Hypothalamus (tissue), 51 donors: ENCODE measurements around the gene CCR7.
"Not testable (repeated sequence)": the region's sequence is repeated elsewhere in the genome, so short reads cannot be mapped to it uniquely, and the experiment has no call there.

Experiments used
- DNase-seq, 51 donors: peaks; one replicate each; lab custom pipeline; 2025; lab: John Stamatoyannopoulos, UW

CCR7 gene

GRCh38 chr17:40597556-40598300, 32.5 kb upstream of the CCR7 start:
- DNase-seq: no peak

DNA sequence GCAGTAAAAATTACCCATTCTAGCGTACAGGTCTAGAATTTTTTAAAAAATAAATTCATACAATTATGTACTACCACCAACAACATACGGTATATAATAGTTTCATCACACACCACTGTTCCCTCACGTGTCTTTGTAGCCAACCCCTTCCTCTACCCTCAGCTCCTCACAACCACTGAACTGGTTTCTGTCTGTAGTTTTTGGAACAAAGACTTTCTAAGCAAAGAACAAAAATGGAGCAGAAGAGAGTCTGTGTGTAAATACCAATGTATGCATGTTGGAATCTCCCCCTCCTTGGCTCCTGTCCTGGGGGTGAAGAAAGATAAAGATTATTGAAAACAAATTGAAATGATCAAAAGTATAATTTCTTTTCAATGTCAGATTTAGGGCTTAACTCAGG, 31.9 kb upstream of the CCR7 start:
- DNase-seq: no peak

DNA sequence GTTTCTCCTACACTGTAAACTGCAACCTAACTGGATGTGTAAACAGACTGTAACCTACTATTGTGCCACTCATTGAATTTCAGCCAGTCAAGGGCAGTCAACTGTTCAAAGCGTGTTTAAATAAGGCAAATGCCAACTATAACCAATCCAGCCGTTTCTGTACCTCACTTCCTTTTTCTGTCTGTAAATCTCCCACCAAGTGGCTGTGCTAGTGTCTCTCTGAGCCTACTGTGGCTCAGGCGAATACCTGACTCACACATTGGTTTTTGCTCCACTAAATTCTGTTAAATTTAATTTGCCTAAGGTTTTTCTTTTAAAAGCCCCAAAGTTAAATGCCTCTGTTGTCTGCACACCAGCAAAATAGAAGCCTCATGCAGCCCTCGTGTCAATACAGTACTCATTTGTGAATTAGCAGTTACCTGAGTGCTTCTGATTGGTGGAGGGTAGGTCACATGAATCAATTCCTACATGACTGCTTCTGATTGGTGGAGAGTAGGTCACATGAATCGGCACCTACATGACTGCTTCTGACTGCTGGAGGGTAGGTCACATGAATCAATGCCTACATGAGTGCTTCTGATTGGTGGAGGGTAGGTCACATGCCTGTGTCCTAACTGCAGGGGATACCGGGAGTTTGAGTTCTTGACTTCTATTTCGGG, 31.1 kb upstream of the CCR7 start:
- DNase-seq: no peak

DNA sequence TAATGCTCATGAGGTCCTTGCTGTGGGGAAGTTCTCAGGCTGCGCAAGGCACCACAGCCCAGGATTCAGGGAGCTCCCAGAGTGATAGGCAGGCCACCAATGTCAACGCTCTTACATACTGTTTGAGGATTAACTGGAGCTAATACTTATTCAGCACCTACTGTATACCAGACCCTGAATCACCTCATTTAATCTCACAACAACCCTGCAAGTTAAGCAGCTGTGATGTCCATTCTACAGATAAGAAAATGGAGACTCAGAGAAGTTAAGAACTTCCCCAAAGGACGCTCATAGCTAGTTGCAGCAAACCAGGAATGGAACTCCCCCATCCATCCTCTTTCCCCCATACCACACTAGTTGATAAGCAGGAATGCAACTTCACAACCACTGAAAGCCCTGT, 25.5 kb upstream of the CCR7 start:
- DNase-seq: no peak

DNA sequence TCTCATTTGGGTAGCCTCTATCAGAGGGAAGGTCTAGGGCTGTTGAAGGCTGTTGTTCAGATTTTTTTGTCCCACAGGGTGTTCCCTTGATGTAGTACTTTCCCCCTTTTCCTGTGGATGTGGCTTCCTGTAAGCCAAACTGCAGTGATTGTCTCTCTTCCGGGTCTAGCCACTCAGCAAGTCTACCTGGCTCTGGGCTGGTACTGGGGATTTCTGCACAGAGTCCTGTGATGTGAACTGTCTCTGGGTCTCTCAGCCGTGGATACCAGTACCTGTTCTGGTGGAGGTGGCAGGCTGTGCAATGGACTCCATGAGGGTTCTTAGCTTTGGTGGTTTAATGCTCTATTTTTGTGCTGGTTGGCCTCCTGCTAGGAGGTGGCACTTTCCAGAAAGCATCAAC, 23.3 kb upstream of the CCR7 start:
- no peak for DNase-seq

DNA sequence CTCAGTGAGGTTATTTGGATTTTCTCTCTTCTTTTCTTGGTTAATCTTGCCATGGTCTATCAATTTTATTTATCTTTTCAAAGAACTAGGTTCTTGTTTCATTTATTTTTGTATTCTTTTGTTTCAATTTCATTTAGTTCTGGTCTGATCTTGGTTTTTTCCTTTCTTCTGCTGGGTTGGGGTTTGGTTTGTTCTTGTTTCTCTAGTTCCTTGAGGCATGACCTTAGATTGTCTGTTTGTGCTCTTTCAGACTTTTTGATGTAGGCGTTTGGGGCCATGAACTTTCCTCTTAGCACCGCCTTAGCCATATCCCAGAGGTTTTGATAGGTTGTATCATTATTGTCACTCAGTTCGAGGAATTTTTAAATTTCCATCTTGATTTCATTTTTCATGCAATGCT, 21.0 kb upstream of the CCR7 start:
- not testable (repeated sequence) for DNase-seq

DNA sequence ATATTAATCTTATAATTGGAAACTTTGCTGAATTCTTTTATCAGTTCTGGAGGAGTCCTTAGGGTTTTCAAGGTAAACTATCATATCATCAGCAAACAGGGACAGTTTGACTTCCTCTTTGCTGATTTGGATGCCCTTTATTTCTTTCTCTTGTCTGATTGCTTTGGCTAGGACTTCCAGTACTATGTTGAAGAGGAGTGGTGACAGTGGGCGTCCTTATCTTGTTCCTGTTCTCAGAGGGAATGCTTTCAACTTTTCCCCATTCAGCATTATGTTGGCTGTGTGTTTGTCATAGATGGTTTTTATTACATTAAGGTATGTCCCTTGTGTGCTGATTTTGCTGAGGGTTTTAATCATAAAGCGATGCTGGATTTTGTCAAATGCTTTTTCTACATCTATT, 19.7 kb upstream of the CCR7 start:
- not testable (repeated sequence) for DNase-seq

- DNase-seq: no peak
Measured at GRCh38 chr17:40582328-40582901, 17.1 kb upstream of the CCR7 start.

- no peak for DNase-seq
Measured at GRCh38 chr17:40580140-40580539, 14.9 kb upstream of the CCR7 start.

- DNase-seq: no peak
Measured at GRCh38 chr17:40579471-40579870, 14.2 kb upstream of the CCR7 start.

DNA sequence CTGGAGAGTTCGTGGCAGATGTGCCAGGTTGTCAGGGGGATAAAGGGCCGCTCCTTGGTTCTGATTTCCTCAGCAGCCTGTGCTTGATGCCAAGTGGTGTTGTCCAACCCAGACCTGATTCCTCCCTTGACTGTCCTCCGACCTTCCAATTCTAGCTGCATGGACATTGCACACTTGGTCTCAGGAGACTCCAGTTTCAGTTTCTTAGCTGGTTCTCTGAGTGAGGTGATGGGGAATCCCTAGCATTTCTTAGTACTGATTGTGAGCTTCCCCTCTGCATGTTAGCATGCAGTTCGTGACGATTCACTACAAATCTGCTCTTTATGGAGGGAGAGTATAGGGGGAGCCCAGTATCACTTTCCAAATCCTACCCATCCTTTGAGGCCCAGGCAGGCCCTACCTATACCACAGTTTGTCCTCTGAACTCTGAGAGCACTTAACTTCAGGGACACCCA, 12.4 kb upstream of the CCR7 start:
- no peak for DNase-seq

GRCh38 chr17:40576113-40576740, 11.0 kb upstream of the CCR7 start:
- DNase-seq: no peak

- DNase-seq: no peak
Measured at GRCh38 chr17:40574292-40574691, 9.0 kb upstream of the CCR7 start.

DNA sequence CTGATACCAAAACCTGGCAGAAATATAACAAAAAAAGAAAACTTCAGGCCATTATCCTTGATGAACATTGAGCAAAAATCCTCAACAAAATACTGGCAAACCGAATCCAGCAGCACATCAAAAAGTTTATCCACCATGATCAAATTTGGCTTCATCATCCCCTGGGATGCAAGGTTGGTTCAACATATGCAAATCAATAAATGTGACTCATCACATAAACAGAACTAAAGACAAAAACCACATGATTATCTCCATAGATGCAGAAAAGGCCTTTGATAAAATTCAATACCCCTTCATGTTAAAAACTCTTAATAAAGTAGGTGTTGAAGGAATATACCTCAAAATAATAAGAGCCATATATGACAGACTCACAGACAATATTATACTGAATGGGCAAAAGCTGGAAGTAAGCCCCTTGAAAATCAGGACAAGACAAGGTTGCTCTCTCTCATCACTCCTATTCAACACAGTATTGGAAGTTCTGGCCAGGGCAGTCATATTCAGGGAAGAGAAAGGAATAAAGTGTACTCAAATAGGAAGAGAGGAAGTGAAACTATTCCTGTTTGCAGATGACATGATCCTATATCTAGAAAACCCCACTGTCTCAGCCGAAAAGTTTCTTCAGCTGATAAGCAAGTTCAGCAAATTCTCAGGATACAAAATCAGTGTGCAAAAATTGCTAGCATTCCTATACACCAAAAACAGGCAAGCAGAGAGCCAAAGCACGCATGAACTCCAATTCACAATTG, 7.1 kb upstream of the CCR7 start:
- not testable (repeated sequence) for DNase-seq

DNA sequence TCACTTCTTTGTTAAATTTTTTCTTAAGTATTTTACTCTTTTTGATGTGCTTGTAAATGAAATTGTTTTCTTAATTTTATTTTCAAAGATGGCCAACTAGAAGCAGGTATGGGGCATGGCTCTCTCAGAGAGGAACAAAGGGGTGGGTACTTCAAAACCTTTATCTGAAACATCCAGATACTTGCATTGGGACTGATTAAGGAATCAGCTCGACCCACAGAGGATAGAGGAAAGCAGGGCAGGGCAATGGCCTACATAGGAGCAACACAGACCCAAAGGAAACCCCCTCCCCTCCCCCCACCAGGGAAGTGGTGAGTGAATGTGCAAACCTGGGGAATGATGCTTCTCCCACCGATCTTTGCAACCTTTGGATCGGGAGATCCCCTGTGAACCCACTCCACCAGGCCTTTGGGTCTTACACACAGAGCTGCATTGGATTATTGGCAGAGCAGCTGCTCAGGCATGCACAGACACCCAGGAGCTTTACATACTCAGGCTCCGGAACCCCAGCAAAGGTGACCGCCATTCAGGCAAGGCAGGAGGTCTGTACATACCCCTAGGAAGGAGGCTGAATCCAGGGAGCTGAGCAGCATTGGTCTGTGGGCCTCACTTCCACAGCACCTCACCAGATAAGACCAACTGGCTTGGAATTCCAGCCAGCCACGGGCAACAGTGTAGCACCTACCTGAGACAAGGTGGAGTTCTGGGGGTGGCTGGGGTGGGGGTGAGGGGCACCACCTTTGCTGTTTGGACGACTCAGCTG, 3.0 kb upstream of the CCR7 start:
- no peak for DNase-seq

DNA sequence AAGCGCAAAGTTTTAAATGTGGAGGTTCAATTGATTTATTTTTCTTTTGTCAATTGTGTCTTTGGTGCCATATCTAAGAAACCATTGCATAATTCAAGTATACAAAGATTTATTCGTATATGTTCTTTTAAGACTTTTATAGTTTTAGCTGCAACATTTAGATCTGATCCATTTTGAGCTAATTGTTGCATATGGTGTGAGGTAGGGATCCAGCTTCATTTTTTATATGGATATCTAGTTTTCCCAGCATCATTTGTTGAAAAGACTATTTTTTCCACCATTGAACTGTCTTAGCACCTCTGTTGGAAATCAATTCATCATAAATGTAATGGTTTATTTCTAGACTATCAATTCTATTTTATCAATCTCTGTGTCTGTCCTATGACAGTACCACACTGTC, 2.1 kb upstream of the CCR7 start:
- no peak for DNase-seq

DNA sequence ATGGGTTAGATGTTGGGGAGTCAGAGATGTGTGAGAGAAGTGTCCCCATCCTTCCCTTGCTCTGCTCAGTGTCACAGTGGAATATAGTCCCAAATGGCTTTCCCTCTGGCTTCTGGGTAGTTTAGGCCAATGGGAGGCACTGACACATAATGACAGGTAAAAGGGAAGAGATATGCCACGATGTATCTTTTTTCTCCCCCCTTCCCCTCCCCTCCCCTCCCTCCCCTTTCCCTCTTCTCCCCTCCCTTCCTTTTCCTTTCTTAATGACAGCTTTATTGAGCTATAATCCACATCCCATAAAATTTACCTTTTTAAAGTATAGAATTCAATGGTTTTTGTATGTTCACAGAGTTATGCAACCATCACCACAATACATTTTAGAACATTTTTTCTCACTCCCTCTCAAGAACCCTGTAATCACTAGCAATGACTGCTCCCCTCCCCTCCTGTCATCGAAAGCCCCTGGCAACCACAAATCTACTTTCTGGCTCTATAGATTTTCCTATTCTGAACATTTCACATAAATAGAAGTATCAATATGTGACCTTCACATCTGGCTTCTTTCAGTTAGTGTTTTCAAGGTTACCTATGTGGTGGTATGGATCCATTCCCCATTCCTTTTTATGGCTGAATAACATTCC, 617 bp upstream of the CCR7 start:
- DNase-seq: no peak

GRCh38 chr17:40564195-40564882, 933 bp downstream of the CCR7 start:
- no peak for DNase-seq
